HepG2 (cell line): ENCODE measurements around the gene HSD11B2. TPM values are rescaled to one million over a fixed set of nuclear protein-coding genes. Genes with fewer than 3 reads are reported as not detected.

Source experiments
- CCDC6 ChIP-seq: sonication (generic); formaldehyde crosslinking; IDR thresholded peaks from 2 replicates; pipeline ENCODE4 v1.8.1; 2022; ENCODE audit warnings: mild to moderate bottlenecking, missing genetic modification reagents, moderate library complexity
- GZF1 ChIP-seq: sonication (generic); formaldehyde crosslinking; IDR thresholded peaks from 2 replicates; pipeline ENCODE4 v1.5.1; 2020; ENCODE audit warnings: mild to moderate bottlenecking, missing genetic modification reagents
- JDP2 ChIP-seq: sonication (generic); formaldehyde crosslinking; IDR thresholded peaks from 2 replicates; pipeline ENCODE4 v1.8.1; 2022; ENCODE audit warnings: missing genetic modification reagents, borderline replicate concordance
- MAFF ChIP-seq: IDR thresholded peaks from 2 replicates; pipeline ENCODE4 v1.6.1; 2011; ENCODE audit warnings: low read depth, low read length, improper control_type of control experiment
- MED13 ChIP-seq: sonication (generic); formaldehyde crosslinking; IDR thresholded peaks from 2 replicates; pipeline ENCODE4 v1.5.0; 2020; ENCODE audit warnings: missing genetic modification reagents
- MED8 ChIP-seq: sonication (generic); formaldehyde crosslinking; IDR thresholded peaks from 2 replicates; pipeline ENCODE4 v1.8.1; 2023; ENCODE audit warnings: mild to moderate bottlenecking, missing genetic modification reagents; ENCODE audit not compliant: insufficient replicate concordance
- NFIC ChIP-seq: IDR thresholded peaks from 2 replicates; pipeline ENCODE4 v1.6.1; 2012; ENCODE audit warnings: mild to moderate bottlenecking, low read length, inconsistent platforms
- RFXANK ChIP-seq: IDR thresholded peaks from 2 replicates; pipeline ENCODE4 v1.6.1; 2016
- STAG1 ChIP-seq: sonication (generic); formaldehyde crosslinking; IDR thresholded peaks from 2 replicates; pipeline ENCODE4 v1.4.0; 2020; ENCODE audit warnings: missing genetic modification reagents
- ZBTB42 ChIP-seq: sonication (generic); formaldehyde crosslinking; IDR thresholded peaks from 2 replicates; pipeline ENCODE4 v1.5.0; 2020; ENCODE audit warnings: mild to moderate bottlenecking, missing genetic modification reagents
- ZNF20 ChIP-seq: sonication (generic); formaldehyde crosslinking; IDR thresholded peaks from 2 replicates; pipeline ENCODE4 v1.4.0; 2020; ENCODE audit warnings: mild to moderate bottlenecking, moderate library complexity, missing genetic modification reagents
- ZNF253 ChIP-seq: sonication (generic); formaldehyde crosslinking; IDR thresholded peaks from 2 replicates; pipeline ENCODE4 v1.8.0; 2022; ENCODE audit warnings: mild to moderate bottlenecking, missing genetic modification reagents, borderline replicate concordance
- ZNF292 ChIP-seq: sonication (generic); formaldehyde crosslinking; IDR thresholded peaks from 2 replicates; pipeline ENCODE4 v1.8.1; 2022; ENCODE audit warnings: mild to moderate bottlenecking, low read depth, missing genetic modification reagents, borderline replicate concordance
- ZNF335 ChIP-seq: sonication (generic); formaldehyde crosslinking; IDR thresholded peaks from 2 replicates; pipeline ENCODE4 v1.4.0; 2020; ENCODE audit warnings: missing genetic modification reagents
- ZNF558 ChIP-seq: sonication (generic); formaldehyde crosslinking; IDR thresholded peaks from 2 replicates; pipeline ENCODE4 v1.9.0; 2022; ENCODE audit warnings: mild to moderate bottlenecking, missing genetic modification reagents, borderline replicate concordance
- ZNF703 ChIP-seq: sonication (generic); formaldehyde crosslinking; IDR thresholded peaks from 2 replicates; pipeline ENCODE4 v1.5.1; 2020; ENCODE audit warnings: missing genetic modification reagents, mild to moderate bottlenecking, moderate library complexity, borderline replicate concordance
- ZNF709 ChIP-seq: sonication (generic); formaldehyde crosslinking; IDR thresholded peaks from 2 replicates; pipeline ENCODE4 v1.5.0; 2020; ENCODE audit warnings: mild to moderate bottlenecking, missing genetic modification reagents
- ZNF747 ChIP-seq: sonication (generic); formaldehyde crosslinking; IDR thresholded peaks from 2 replicates; pipeline ENCODE4 v1.8.1; 2023; ENCODE audit warnings: missing genetic modification reagents, mild to moderate bottlenecking, borderline replicate concordance
- ZSCAN21 ChIP-seq: sonication (generic); formaldehyde crosslinking; IDR thresholded peaks from 2 replicates; pipeline ENCODE4 v1.8.0; 2022; ENCODE audit warnings: mild to moderate bottlenecking, missing genetic modification reagents, moderate library complexity, borderline replicate concordance
- ZSCAN29 ChIP-seq: sonication (generic); formaldehyde crosslinking; conservative IDR thresholded peaks from 2 replicates; pipeline ENCODE4 v1.4.0; 2020; ENCODE audit warnings: mild to moderate bottlenecking, missing genetic modification reagents
- polyA plus RNA-seq, 8 experiments: library from polyadenylated mRNA; depleted of rRNA in 3 of 8; stranded (reverse) in 7 of 8; unstranded in 1 of 8; fragments of >200 nt; fragmentation: Illumina TruSeq in 4 of 8; extraction: Trizol in 4 of 8; gene quantifications; 2 replicates each; pipeline versions ENCODE4 v1.2.1 to v1.2.3, GENCODE V29; 2011 to 2016; ENCODE audit warnings: low read depth in 4 of 8, missing spikeins in 1 of 8, mixed read lengths in 1 of 8; ENCODE audit not compliant: insufficient read depth in 1 of 8
- total RNA-seq, 5 experiments: library from RNA; depleted of rRNA; stranded (reverse); fragments of >200 nt; fragmentation: Illumina TruSeq; extraction: Trizol; gene quantifications; 2 replicates each; pipeline ENCODE4 v1.2.3, GENCODE V29; 2016; ENCODE audit warnings: low read depth in 1 of 5
- TF ChIP-seq, protein P1 (sequence below): sonication (generic); formaldehyde crosslinking; IDR thresholded peaks from 2 replicates; pipeline ENCODE4 v1.5.0; 2020; ENCODE audit warnings: missing genetic modification reagents, mild to moderate bottlenecking, borderline replicate concordance
- TF ChIP-seq, protein P2 (sequence below): sonication (generic); formaldehyde crosslinking; IDR thresholded peaks from 2 replicates; pipeline ENCODE4 v1.4.0; 2020; ENCODE audit warnings: missing genetic modification reagents
- TF ChIP-seq, protein P3 (sequence below): sonication (generic); formaldehyde crosslinking; IDR thresholded peaks from 2 replicates; pipeline ENCODE4 v1.4.0; 2020; ENCODE audit warnings: missing genetic modification reagents, borderline replicate concordance
- TF ChIP-seq, protein P4 (sequence below), 2 experiments: sonication (generic) in 1 of 2; formaldehyde crosslinking in 1 of 2; IDR thresholded peaks; 2 replicates each; pipeline versions ENCODE4 v1.5.1 to v1.6.1; 2011 to 2020; ENCODE audit warnings: borderline replicate concordance in 1 of 2, low read depth in 1 of 2, low read length in 1 of 2, mild to moderate bottlenecking in 1 of 2, missing genetic modification reagents in 1 of 2, moderate library complexity in 1 of 2

HSD11B2 gene
- total and polyA plus RNA-seq, 2 of the 13 experiments (the other 11 are each of a cell fraction or from before 2014, with no cell fraction given), result 8.9 to 13.6 TPM

DNA sequence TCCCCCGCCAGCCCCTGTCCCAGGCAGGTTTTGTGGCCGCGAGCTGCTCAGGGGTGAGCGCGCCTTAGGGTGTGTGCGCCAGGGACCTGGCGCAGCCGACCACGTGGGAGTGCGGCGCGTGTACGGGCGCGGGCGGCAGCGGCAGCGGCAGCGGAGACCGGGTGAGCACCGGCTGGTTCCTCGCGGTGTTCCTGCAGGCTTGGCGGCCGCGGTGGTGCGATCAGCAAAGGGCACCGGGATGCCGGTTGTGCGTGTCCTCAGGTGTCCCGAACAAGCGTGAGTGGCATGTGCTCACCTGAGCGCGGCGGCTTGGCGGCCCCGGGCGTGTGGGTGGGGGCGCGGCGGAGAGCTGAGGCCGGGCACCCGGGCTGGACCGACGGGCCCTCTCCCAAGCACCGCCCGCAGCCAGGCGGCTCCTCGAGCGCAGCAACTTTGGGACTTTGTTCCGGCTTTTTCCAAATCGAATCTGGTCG, 381 bp upstream of the HSD11B2 start (continued):
- TF ChIP-seq, protein P1, sequence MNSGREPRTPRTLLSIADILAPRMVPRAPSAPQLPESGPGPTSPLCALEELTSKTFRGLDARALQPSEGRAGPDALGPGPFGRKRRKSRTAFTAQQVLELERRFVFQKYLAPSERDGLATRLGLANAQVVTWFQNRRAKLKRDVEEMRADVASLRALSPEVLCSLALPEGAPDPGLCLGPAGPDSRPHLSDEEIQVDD (CRISPR knock-in tag), result peak; percentile 49; the same call in 1 of the 2 replicates
- TF ChIP-seq ZNF709 (CRISPR knock-in tag) (peak; percentile 96), CCDC6 (peak; percentile 95; the same call in 1 of the 2 replicates), RFXANK (CRISPR knock-in tag) (no peak), ZNF253 (CRISPR knock-in tag) (no peak), MED13 (CRISPR knock-in tag) (peak; percentile 63; the same call in 1 of the 2 replicates), STAG1 (CRISPR knock-in tag) (no peak; the same call in 1 of the 2 replicates), MAFF (no peak), ZBTB42 (peak; percentile 93; the same call in 1 of the 2 replicates), ZNF20 (no peak), ZSCAN21 (CRISPR knock-in tag) (peak; percentile 93), JDP2 (no peak), ZNF558 (CRISPR knock-in tag) (no peak), GZF1 (CRISPR knock-in tag) (peak; percentile 24; the same call in 1 of the 2 replicates), ZNF703 (peak; percentile 53; the same call in 1 of the 2 replicates), NFIC (no peak), ZNF292 (no peak), ZNF747 (CRISPR knock-in tag) (no peak; the same call in none of the 2 replicates), ZNF335 (no peak), MED8 (peak; percentile 45), ZSCAN29 (peak; percentile 89)
- TF ChIP-seq, protein P2, sequence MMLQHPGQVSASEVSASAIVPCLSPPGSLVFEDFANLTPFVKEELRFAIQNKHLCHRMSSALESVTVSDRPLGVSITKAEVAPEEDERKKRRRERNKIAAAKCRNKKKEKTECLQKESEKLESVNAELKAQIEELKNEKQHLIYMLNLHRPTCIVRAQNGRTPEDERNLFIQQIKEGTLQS, result peak; percentile 57; the same call in 1 of the 2 replicates
- TF ChIP-seq, protein P3, sequence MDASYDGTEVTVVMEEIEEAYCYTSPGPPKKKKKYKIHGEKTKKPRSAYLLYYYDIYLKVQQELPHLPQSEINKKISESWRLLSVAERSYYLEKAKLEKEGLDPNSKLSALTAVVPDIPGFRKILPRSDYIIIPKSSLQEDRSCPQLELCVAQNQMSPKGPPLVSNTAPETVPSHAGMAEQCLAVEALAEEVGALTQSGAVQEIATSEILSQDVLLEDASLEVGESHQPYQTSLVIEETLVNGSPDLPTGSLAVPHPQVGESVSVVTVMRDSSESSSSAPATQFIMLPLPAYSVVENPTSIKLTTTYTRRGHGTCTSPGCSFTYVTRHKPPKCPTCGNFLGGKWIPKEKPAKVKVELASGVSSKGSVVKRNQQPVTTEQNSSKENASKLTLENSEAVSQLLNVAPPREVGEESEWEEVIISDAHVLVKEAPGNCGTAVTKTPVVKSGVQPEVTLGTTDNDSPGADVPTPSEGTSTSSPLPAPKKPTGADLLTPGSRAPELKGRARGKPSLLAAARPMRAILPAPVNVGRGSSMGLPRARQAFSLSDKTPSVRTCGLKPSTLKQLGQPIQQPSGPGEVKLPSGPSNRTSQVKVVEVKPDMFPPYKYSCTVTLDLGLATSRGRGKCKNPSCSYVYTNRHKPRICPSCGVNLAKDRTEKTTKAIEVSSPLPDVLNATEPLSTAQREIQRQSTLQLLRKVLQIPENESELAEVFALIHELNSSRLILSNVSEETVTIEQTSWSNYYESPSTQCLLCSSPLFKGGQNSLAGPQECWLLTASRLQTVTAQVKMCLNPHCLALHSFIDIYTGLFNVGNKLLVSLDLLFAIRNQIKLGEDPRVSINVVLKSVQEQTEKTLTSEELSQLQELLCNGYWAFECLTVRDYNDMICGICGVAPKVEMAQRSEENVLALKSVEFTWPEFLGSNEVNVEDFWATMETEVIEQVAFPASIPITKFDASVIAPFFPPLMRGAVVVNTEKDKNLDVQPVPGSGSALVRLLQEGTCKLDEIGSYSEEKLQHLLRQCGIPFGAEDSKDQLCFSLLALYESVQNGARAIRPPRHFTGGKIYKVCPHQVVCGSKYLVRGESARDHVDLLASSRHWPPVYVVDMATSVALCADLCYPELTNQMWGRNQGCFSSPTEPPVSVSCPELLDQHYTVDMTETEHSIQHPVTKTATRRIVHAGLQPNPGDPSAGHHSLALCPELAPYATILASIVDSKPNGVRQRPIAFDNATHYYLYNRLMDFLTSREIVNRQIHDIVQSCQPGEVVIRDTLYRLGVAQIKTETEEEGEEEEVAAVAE (CRISPR knock-in tag), result no peak
- TF ChIP-seq, protein P4, sequence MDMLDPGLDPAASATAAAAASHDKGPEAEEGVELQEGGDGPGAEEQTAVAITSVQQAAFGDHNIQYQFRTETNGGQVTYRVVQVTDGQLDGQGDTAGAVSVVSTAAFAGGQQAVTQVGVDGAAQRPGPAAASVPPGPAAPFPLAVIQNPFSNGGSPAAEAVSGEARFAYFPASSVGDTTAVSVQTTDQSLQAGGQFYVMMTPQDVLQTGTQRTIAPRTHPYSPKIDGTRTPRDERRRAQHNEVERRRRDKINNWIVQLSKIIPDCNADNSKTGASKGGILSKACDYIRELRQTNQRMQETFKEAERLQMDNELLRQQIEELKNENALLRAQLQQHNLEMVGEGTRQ (IDR thresholded peaks at IDR 0.05; ENCODE audit: low read depth, low read length), result no peak
- TF ChIP-seq, protein P4 (CRISPR knock-in tag; IDR thresholded peaks at IDR 0.05; ENCODE audit: borderline replicate concordance), result no peak; the same call in 1 of the 2 replicates
